ENCODE measurements around the gene UQCC3. TPM values are rescaled to one million over a fixed set of nuclear protein-coding genes. Genes with fewer than 3 reads are reported as not detected.

Gene UQCC3
- total RNA-seq, 1 donor from 2014 or later: 27.9 TPM

- DNase-seq (ENCODE audit: low read depth): no peak
- no peak for TF ChIP-seq CTCF (conservative IDR thresholded peaks at IDR 0.05; ENCODE audit: low read depth, low read length)
- no peak overlapping the region for H3K4me3 ChIP-seq (ENCODE audit: low read depth, low read length)
Measured at GRCh38 chr11:62677156-62677555, 5.7 kb downstream of the UQCC3 start.

DNA sequence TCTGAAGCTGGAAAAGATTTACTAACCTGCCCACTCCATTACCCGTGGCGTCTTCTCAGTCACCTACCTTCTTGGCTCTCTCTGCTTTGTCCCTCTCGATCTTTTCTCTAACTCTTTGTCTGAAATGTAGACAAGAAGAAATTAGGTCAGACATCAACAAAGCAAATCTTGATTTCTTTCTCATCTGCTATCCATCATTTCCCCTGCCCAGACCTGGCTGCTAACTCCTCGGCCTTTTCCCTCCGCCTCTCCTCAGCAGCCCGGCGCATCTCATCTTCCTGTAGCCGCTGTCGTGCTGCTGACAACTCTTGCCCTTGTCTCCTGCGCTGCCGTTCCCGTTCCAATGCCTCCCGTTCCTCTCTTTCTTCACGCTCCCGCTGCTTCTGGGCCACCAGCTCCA, 6.2 kb downstream of the UQCC3 start:
- no peak for TF ChIP-seq CTCF (conservative IDR thresholded peaks at IDR 0.05; ENCODE audit: low read depth, low read length)
- peak overlapping the region; percentile 99 for H3K4me3 ChIP-seq (ENCODE audit: low read depth, low read length)
- no peak for DNase-seq (ENCODE audit: low read depth)

- TF ChIP-seq CTCF (conservative IDR thresholded peaks at IDR 0.05; ENCODE audit: low read depth, low read length): no peak
- peak overlapping the region; percentile 99 for H3K4me3 ChIP-seq (ENCODE audit: low read depth, low read length)
- no peak for DNase-seq (ENCODE audit: low read depth)
Measured at GRCh38 chr11:62678433-62678769, 6.9 kb downstream of the UQCC3 start.

GRCh38 chr11:62678770-62679696, 7.6 kb downstream of the UQCC3 start, which contains the start of gene UBXN1:
Gene UBXN1 (minus strand): TSS chr11:62679073. CDS start chr11:62678923, 150 bp downstream.
- no peak for TF ChIP-seq CTCF (conservative IDR thresholded peaks at IDR 0.05; ENCODE audit: low read depth, low read length)
- no peak for DNase-seq (ENCODE audit: low read depth)
- peak within 1 kb of the TSS; percentile 99 for H3K4me3 ChIP-seq (ENCODE audit: low read depth, low read length)

GRCh38 chr11:62680825-62681240, 9.4 kb downstream of the UQCC3 start:
- peak; percentile 67 for TF ChIP-seq CTCF (conservative IDR thresholded peaks at IDR 0.05; ENCODE audit: low read depth, low read length)
- peak; percentile 31 for DNase-seq (ENCODE audit: low read depth)
- H3K4me3 ChIP-seq (ENCODE audit: low read depth, low read length): no peak overlapping the region

- DNase-seq (ENCODE audit: low read depth): no peak
- no peak for TF ChIP-seq CTCF (conservative IDR thresholded peaks at IDR 0.05; ENCODE audit: low read depth, low read length)
- H3K4me3 ChIP-seq (ENCODE audit: low read depth, low read length): no peak overlapping the region
Measured at GRCh38 chr11:62682518-62682917, 11.0 kb downstream of the UQCC3 start.
